HG03520 (cell line): ENCODE results near the gene ATP11C.

Source experiments
- ATAC-seq: cut with Tn5 transposase; IDR thresholded peaks from one replicate; pipeline ENCODE4 v1.9.1; 2021; ENCODE audit warnings: mild to moderate bottlenecking, moderate library complexity; ENCODE audit not compliant: unreplicated experiment

Gene ATP11C

GRCh38 chrX:139815771-139816170, 117.1 kb downstream of the ATP11C start:
- no peak for ATAC-seq

- ATAC-seq = peak; percentile 61
These were observed 120.8 kb downstream of the ATP11C start for GRCh38 chrX:139811942-139812629.

- no peak for ATAC-seq
These were observed 128.4 kb downstream of the ATP11C start for GRCh38 chrX:139804482-139804881.

- no peak for ATAC-seq
These were observed 129.6 kb downstream of the ATP11C start for GRCh38 chrX:139803224-139803623.

GRCh38 chrX:139802048-139802447, 130.8 kb downstream of the ATP11C start:
- no peak for ATAC-seq

GRCh38 chrX:139801397-139801813, 131.4 kb downstream of the ATP11C start:
- no peak for ATAC-seq

GRCh38 chrX:139798701-139799100, 134.2 kb downstream of the ATP11C start:
- no peak for ATAC-seq

- ATAC-seq = peak; percentile 99
These were observed 137.7 kb downstream of the ATP11C start for GRCh38 chrX:139795196-139795595.

- ATAC-seq = no peak
These were observed 145.3 kb downstream of the ATP11C start for GRCh38 chrX:139787601-139788000.

- ATAC-seq = peak; percentile 95
These were observed 148.0 kb downstream of the ATP11C start for GRCh38 chrX:139784807-139785206.

- no peak for ATAC-seq
These were observed 148.9 kb downstream of the ATP11C start for GRCh38 chrX:139783959-139784358.

- ATAC-seq = no peak
These were observed 149.8 kb downstream of the ATP11C start for GRCh38 chrX:139783030-139783429.

GRCh38 chrX:139776599-139776998, 156.3 kb downstream of the ATP11C start:
- no peak for ATAC-seq

- no peak for ATAC-seq
These were observed 162.5 kb downstream of the ATP11C start for GRCh38 chrX:139770366-139770765.

GRCh38 chrX:139766545-139766983, 166.3 kb downstream of the ATP11C start:
- no peak for ATAC-seq

GRCh38 chrX:139762400-139763183, 170.3 kb downstream of the ATP11C start:
- ATAC-seq = peak; percentile 62

- ATAC-seq = no peak
These were observed 173.2 kb downstream of the ATP11C start for GRCh38 chrX:139759637-139760036.

- no peak for ATAC-seq
These were observed 174.0 kb downstream of the ATP11C start for GRCh38 chrX:139758809-139759208.

- ATAC-seq = no peak
These were observed 174.6 kb downstream of the ATP11C start for GRCh38 chrX:139758250-139758649.

GRCh38 chrX:139751053-139751452, 181.8 kb downstream of the ATP11C start:
- ATAC-seq = no peak

- ATAC-seq = no peak
These were observed 182.5 kb downstream of the ATP11C start for GRCh38 chrX:139750390-139750789.

- ATAC-seq = peak; percentile 96
These were observed 193.7 kb downstream of the ATP11C start for GRCh38 chrX:139739138-139739537.
